AG04449 (cell line): Measurements from ENCODE around the gene DHX15.

ENCODE experiments used
- CTCF ChIA-PET: fragments of 350-600 bp; formaldehyde crosslinking; extraction: SDS; loops from one replicate; lab custom pipeline; 2021; ENCODE audit warnings: antibody characterized with exemption; lab: Yijun Ruan, JAX
- POLR2A ChIA-PET: fragments of 400-600, 350-600 bp; formaldehyde crosslinking; extraction: SDS; loops from one replicate; lab custom pipeline; 2020; ENCODE audit warnings: antibody characterized with exemption, inconsistent platforms; lab: Yijun Ruan, JAX
- DNase-seq: peaks from one replicate; pipeline ENCODE4 v3.0.0-alpha.2; 2010; ENCODE audit warnings: low read depth, low spot score
- H3K4me3 ChIP-seq: 2 replicates; pipeline ENCODE4 v1.5.1; 2011; ENCODE audit warnings: low read depth, mild to moderate bottlenecking, control low read depth, low read length
- TF ChIP-seq, protein P1 (sequence below): IDR thresholded peaks from one replicate; pipeline ENCODE4 v1.5.1; 2011; ENCODE audit warnings: mild to moderate bottlenecking, moderate library complexity, low read length, control low read depth, inconsistent platforms; ENCODE audit not compliant: insufficient read depth; ENCODE audit errors: missing control alignments

Gene DHX15

DNA sequence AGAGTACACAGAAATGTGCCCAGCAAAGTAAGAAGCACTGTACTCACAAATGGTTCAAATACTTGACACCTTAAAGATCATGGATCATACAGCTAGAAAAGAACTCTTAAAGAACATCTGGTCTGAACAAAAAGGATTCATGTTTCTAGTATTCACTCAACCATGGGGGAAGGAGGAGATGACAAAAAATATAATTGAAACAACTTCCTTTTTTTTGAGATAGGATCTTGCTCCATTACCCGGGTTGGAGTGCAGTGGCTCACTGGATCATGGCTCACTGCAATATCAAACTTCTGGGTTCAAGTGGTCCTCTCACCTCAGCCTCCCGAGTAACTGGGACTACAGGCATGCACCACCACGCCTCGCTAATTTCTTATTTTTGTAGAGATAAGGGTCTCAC, 6.0 kb downstream of the DHX15 start:
- POLR2A ChIA-PET: interaction anchor here (1.1 kb wide), 1 partner anchor 10 kb away, joined by 3 read pairs; no protein-coding TSS in a partner anchor
- CTCF ChIA-PET: no interaction called here
- TF ChIP-seq, protein P1, sequence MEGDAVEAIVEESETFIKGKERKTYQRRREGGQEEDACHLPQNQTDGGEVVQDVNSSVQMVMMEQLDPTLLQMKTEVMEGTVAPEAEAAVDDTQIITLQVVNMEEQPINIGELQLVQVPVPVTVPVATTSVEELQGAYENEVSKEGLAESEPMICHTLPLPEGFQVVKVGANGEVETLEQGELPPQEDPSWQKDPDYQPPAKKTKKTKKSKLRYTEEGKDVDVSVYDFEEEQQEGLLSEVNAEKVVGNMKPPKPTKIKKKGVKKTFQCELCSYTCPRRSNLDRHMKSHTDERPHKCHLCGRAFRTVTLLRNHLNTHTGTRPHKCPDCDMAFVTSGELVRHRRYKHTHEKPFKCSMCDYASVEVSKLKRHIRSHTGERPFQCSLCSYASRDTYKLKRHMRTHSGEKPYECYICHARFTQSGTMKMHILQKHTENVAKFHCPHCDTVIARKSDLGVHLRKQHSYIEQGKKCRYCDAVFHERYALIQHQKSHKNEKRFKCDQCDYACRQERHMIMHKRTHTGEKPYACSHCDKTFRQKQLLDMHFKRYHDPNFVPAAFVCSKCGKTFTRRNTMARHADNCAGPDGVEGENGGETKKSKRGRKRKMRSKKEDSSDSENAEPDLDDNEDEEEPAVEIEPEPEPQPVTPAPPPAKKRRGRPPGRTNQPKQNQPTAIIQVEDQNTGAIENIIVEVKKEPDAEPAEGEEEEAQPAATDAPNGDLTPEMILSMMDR: no peak
- no peak for DNase-seq
- no peak overlapping the region for H3K4me3 ChIP-seq

DNA sequence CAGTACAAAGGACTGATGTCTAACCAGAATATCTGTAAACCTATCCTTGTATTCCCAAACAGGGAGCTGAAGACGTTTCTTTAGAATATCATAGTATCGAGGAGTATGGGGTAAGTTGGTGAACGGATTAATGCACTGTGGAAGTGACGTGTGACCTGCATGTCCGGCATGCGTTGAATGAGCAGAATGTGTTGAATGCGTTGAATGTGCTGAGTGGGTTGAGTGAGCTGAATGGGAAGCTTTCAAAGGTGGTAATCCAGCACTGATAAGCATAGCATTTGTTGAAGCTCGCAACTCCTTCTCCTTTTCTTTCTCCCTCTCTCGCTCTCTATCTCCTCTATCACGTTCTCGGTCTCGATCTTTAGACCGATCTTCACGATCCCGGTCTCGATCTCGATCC, 8.1 kb downstream of the DHX15 start:
- TF ChIP-seq, protein P1: no peak

DNA sequence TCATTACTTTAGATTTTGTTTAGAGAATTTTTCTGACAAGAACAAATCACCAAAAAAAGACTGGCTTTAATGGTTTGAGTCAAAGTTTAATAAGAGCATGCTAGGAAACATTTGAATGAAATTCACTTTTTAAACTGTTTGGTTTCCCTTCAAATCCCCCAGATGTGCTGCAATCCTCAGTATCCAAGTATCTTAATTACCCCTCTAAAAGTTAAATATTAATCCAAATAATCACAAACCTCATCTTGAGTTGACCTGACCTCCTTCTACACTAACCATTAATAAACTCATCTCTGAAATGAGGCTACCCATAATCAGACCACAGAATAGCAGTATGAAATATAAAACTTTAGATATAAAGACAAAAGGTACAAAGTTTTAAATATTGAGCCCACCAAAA, 10.1 kb downstream of the DHX15 start:
- POLR2A ChIA-PET: no interaction called here
- TF ChIP-seq, protein P1: no peak
- no peak for DNase-seq
- CTCF ChIA-PET: interaction anchor here (1.0 to 1.2 kb wide), 2 partner anchors 9 to 10 kb away, joined by 3 to 7 read pairs; partner anchors contain the start of gene DHX15
- no peak overlapping the region for H3K4me3 ChIP-seq

More for the DNA sequence above, 8.1 kb downstream of the DHX15 start:
- POLR2A ChIA-PET: interaction anchor here (0.8 kb wide), 1 partner anchor 9 kb away, joined by 4 read pairs; no protein-coding TSS in a partner anchor
- CTCF ChIA-PET: no interaction called here
- DNase-seq: no peak
- no peak overlapping the region for H3K4me3 ChIP-seq

DNA sequence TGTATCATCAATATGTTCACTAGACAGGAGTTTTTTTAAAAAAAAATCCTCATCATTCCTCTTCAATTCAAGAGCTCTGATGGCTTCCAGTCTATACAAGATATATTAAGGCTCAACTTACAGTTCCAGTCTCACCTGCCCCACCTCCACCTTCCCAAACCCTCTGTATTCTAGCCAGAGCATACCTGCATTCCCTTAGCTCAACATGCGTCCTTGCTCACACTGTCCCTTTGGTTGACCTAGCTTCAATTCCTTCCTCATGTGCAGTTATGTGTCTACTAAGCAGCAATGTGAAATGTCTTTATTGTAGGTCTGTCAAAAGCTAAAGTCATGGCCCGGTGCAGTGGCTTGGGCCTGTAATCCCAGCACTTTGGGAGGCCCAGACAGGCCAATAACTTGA, 10.8 kb downstream of the DHX15 start:
- ChIA-PET POLR2A (interaction anchor here (1.7 kb wide), 1 partner anchor 9 kb away, joined by 4 read pairs; no protein-coding TSS in a partner anchor), CTCF (interaction anchor here (1.2 kb wide), 2 partner anchors 9 to 98 kb away, joined by 3 to 7 read pairs; no protein-coding TSS in a partner anchor)
- H3K4me3 ChIP-seq: no peak overlapping the region
- no peak for DNase-seq
- TF ChIP-seq, protein P1: no peak

DNA sequence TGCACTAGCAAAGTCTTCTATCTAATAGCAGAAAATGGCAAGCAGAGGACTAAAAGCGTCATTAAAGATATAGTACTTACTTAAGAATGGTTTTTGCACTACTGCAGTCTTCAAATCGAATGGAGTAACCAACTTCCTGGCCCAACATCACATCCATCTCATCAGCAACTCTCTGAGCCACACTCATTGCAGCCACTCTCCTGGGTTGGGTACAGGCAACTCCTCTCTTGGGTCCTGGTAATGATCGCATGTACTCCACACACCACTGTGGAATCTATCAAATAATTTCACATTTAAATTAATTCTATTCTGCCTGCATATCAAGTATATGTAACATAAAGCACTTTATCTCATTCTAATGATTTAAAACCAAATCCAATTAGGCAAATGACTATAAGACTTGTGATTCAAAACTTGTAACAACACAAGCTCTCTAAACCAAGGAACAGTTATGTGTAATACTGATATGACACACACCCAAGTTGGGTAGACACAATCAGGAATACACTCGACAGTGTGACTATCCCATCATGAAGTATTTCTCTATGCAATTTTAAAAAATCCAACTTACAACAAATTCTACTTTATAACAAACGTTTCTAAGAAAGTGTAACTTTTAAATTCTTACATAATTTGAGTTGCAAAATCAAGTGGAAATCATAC, 13.6 kb downstream of the DHX15 start:
- no peak overlapping the region for H3K4me3 ChIP-seq
- POLR2A ChIA-PET: no interaction called here
- TF ChIP-seq, protein P1: no peak
- CTCF ChIA-PET: interaction anchor here (0.7 to 0.9 kb wide), 3 partner anchors 14 to 409 kb away, joined by 3 read pairs; no protein-coding TSS in a partner anchor
- DNase-seq: no peak

DNA sequence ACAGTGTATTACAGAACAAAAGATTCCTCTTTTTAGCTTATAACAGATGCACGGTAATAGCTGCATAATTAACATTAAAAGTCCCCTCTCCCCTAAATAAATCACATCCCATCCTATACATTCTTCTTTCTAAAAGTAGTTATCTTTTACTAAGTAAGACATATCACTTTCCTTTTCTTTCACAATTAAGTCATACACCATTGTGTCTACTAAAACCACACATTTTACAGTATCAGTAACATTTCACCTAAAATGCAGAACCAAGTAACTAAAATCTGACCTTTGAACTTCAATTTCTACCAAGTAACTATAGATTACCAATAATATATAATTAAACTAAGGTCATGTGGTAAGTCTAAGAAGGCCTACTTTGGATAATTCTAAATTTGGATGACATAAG, 14.2 kb downstream of the DHX15 start:
- POLR2A ChIA-PET: no interaction called here
- CTCF ChIA-PET: interaction anchor here (0.9 kb wide), 2 partner anchors 13 to 410 kb away, joined by 3 read pairs; no protein-coding TSS in a partner anchor
- H3K4me3 ChIP-seq: no peak overlapping the region
- TF ChIP-seq, protein P1: no peak
- no peak for DNase-seq
